Peyer's patch (tissue), 4 donors: ENCODE results near the gene KDM4C.

ENCODE experiments used
- POLR2A ChIP-seq, 2 donors: fragments of 450-650 bp; IDR thresholded peaks; one replicate each; pipeline ENCODE4 v1.5.1; 2017; ENCODE audit warnings: antibody characterized with exemption in 2 of 2, mild to moderate bottlenecking in 2 of 2, moderate library complexity in 2 of 2
- TF ChIP-seq, protein P1 (sequence below), 6 experiments: fragments of 450-650 bp in 4 of 6; fragments of 200-600 bp in 2 of 6; sonication (generic) in 1 of 6; IDR thresholded peaks; one replicate each; pipeline ENCODE4 v1.5.1; 2017 to 2019; ENCODE audit warnings: antibody characterized with exemption in 6 of 6, mild to moderate bottlenecking in 3 of 6, moderate library complexity in 1 of 6

DNA sequence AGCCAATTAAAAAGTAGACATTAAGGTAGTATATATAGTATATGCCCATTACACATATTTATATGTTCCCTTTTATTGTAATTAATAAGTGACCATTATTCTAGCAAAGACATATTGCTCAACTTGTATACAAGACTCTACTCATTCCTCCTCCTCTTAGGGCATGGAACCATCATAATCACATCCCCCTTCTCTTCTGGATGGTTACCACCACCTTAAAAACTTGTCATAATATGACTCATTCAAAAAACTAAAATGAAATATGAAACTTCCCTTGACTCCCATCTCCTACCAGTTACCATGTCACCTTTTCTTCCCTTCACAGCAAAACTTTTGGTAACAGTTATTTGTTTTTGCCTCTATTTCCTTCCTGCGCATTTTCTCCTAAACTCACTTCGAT is 438.7 kb downstream of the KDM4C start:
- no peak for TF ChIP-seq POLR2A (IDR thresholded peaks at IDR 0.05)
- TF ChIP-seq, protein P1, sequence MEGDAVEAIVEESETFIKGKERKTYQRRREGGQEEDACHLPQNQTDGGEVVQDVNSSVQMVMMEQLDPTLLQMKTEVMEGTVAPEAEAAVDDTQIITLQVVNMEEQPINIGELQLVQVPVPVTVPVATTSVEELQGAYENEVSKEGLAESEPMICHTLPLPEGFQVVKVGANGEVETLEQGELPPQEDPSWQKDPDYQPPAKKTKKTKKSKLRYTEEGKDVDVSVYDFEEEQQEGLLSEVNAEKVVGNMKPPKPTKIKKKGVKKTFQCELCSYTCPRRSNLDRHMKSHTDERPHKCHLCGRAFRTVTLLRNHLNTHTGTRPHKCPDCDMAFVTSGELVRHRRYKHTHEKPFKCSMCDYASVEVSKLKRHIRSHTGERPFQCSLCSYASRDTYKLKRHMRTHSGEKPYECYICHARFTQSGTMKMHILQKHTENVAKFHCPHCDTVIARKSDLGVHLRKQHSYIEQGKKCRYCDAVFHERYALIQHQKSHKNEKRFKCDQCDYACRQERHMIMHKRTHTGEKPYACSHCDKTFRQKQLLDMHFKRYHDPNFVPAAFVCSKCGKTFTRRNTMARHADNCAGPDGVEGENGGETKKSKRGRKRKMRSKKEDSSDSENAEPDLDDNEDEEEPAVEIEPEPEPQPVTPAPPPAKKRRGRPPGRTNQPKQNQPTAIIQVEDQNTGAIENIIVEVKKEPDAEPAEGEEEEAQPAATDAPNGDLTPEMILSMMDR (IDR thresholded peaks at IDR 0.05): no peak
